CD4-positive, alpha-beta T cell treated with Interferon gamma for 1 hour (primary cell): ENCODE measurements around the gene IGFBP7.

Experiments used
- DNase-seq: peaks from one replicate; pipeline ENCODE4 v3.0.0-alpha.2; 2020

The IGFBP7 gene

DNA sequence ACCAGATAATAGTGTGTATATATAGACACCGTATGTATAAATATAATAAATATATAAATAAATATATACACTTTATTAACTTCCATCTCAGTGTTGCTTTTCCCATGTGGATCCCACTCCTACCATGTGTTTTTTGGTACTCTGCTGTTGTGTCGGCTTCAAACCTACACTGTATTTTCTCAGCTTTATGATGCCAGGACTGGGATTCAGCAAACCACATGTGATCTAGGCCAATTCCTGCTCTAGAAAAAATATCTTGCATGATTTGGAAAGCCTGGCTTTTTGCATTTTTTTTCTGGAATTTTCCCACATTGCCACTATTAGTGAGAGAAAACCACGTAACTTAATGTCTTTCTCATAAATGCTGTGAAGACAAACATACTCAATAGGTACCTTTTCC lies 75.7 kb downstream of the IGFBP7 start:
- DNase-seq, result no peak

DNA sequence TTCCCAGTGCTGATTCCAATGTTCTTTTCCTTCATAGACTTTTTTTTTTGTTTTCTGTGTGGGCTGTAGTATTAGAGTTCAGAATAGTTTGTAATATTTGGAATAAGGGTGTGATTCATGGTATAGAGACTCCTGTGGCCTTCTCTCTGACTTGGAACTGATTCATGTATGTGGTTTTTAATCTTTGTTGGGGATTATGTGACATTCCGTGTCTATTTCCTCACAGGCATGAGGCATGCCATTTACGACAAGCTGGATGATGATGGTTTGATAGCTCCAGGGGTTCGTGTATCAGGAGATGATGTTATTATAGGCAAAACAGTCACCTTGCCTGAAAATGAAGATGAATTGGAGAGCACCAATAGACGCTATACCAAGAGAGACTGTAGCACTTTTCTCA lies 87.1 kb downstream of the IGFBP7 start:
- no peak for DNase-seq

DNA sequence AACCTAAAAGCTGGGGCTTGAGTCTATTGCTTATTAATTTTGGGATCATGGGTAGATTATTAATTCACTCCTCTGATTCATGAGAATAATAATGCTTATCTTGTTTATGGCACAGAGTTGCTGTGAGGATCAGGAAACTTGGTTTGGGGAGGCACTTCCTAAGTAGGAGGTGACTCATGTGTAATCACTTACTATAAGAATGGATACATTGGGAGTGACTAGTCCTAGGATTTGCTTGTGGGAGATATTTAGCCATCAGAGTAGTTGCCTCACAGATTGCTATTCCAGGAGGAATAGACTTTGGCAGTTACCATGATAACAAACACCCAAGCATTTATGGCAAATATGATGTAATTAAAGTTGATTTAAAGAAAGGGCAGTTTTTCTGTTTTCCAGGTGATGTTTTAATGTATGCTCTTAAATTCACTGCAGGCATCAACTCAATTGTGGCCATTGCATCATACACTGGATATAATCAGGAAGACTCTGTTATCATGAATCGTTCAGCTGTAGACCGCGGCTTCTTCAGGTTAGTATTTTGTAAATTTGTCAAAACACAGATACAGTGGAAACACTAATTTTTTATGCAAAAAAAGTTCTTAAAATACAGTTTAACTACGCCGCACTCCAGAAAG lies 89.6 kb downstream of the IGFBP7 start:
- DNase-seq, result no peak

DNA sequence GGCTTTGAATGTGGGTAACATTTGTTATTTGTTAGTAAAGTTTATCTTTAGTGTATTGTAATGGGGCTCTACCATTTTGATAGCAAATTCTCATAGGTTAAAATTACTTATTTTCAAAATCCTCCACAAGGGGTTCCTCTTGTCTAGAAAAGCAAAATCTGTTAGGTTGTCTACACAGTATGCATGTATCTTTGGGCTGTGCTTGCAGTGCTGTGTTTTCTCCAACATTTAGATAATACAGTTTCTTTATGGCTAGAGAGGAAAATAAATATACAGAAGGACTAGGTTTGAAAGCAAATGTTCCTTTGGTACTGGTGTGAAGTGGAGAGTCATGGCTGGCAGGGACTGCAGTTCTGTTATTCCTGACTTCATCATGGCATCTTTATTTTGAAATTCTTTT lies 91.2 kb downstream of the IGFBP7 start:
- no peak for DNase-seq

DNA sequence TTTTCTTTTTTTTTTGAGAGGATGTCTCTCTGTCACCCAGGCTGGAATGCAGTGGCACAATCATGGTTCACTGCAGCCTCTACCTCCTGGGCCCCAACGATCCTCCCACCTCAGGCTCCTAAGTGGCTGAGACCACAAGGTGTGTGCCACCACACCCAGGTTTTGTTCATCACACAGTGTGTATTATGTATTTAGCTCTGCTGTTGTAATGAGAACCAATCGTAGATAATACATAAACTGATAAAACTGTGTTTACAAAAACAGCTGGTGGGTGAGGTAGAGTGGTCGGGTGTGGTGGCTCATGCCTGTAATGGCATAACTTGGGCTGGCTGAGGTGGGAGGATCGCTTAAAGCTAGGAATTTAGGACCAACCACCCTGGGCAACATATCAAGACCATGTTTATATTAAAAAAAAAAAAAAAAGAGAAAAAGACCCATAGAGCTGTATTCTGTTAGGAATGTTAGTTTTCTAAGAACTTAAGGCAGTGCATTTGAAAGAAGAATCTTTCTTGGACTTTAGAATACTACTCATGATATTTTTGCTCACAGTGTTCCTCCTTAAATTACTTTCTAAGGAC lies 96.6 kb downstream of the IGFBP7 start:
- DNase-seq, result no peak

DNA sequence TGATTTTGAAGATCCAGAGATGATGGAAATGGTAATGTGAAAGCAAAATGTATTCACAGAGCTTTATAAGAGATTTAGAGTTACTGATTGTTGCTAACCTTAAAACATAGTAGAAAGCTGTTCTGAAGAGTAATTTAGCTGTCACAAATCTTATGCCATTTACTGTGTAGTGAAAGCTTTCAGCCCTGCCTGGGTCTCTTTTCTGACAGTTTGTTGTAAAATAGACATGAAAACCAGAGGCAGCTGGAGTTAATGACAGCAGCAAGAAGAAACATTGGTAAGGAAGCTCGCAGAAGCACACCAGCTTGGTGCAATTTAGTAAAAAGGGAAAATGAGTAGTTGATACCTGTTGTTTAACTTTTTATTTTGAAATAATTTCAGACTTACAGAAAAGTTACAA lies 110.4 kb downstream of the IGFBP7 start:
- no peak for DNase-seq

DNA sequence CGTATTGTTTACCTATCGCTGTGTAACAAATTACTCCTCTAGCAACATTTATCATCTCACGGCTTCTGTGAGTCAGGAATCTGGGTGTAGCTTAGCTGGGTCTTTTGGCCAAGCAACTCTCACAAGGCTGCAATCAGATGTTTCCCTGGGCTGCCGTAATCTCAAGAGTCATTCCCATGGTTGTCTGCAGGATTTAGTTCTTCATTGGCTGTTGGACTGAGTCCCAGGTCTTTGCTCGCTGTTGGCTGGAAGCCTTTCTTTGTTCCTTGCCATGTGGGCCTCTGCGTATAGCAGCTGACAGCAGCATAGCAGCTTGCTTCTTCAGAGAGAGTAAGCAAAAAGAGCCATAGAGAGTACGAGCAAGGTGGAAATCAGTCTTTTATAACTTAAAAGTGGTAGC lies 114.7 kb downstream of the IGFBP7 start:
- DNase-seq, result no peak

DNA sequence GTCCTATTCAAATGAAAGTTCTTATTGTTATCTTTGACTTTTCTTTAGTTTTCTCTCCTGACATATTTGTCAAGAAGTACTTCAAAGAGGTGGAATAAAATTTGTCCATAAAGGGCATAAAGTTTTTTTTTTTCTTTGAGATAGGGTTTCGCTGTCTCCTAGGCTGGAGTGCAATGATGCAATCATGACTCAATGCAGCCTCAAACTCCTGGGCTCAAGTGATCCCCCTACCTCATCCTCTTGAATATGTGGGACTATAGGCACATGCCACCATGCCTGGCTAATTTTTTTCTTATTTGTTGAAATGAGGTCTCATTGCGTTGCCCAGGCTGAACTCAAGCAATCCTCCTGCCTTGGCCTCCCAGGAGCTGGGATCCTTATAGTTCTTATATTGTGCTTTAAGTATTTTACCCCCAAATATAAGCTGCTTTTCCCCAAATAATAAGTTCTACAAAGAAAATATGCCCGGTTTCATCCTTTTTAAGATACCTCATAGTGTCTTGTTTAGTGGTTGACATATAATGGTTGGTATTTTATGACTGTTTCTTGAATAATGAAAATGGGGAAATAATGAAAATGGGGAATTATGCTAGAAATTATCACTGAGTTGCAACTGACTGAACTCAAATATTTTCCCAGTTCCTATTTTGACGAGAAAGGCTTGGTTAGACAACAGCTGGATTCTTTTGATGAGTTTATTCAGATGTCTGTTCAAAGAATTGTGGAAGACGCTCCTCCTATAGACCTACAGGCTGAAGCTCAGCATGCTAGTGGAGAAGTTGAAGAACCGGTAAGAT lies 119.9 kb downstream of the IGFBP7 start:
- DNase-seq, result no peak

DNA sequence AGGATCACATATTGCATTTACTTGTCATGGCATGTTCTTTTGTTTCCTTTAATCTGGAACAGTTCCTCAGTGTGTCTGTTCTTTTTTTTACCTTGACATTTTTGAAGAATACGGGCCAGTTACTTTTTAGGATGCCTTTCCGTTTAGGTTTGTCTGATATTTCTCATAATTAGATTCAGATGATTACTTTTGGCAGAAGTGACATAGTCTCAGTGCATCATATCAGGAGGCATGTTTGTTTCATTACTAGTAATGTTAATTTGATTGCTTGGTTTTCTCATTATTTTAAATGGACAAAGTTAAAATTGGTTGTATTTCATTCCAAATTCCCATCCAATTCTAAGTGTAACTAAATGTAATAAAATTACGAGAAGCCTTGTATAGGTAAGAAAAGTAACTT lies 123.2 kb downstream of the IGFBP7 start:
- no peak for DNase-seq

DNA sequence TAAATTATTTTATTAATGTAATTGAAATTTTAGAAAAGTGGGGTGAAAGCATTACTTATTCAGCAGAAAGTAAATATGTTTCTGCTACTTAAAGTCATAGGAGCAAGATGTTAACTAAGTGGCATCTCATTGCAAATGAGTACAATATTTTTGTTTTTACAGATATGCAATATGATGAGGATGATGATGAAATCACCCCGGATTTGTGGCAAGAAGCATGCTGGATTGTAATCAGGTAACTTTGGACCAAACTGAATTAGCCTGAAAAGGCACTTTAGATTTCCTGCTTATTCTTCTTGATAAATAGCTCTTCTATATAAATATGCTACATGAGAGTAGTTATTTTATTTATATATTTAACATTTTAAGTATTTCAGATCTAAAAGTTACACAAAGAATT lies 124.0 kb downstream of the IGFBP7 start:
- DNase-seq, result no peak

DNA sequence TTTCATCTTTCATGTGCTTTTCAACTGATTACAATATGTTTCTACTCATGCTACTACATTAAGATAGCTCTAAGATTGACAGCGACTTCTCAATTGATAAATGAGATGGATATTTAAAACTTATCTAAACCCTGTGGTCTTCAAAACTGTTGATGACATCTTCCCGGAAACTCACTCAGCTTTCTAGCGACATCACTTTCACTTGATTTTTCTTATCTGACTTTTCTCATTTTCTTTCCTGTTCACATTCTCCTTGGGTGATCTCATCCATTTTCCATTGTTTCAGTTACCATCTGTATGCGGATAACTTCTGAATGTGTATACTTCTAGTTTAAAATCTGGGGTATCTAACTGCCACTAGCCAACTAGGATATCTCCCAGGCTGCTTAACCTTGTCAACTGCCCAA lies 128.4 kb downstream of the IGFBP7 start:
- DNase-seq, result no peak
